GM23338 (cell line): ENCODE results near the gene NUP98.

Experiments
- CTCF ChIP-seq, 2 experiments: fragments of 200-600 bp in 1 of 2; sonication (generic) in 1 of 2; conservative IDR thresholded peaks; 2 replicates each; pipeline versions ENCODE4 v1.5.1 to v1.6.1; 2016 to 2017; ENCODE audit warnings: antibody characterized with exemption in 2 of 2, low read depth in 2 of 2, mild to moderate bottlenecking in 2 of 2, moderate library complexity in 1 of 2
- ETS1 ChIP-seq: IDR thresholded peaks from 2 replicates; pipeline ENCODE4 v1.6.1; 2016; ENCODE audit warnings: antibody characterized with exemption
- EZH2 ChIP-seq: fragments of 200-600 bp; sonication (generic); IDR thresholded peaks from one replicate; pipeline ENCODE4 v1.8.0; 2017; ENCODE audit warnings: antibody characterized with exemption, mild to moderate bottlenecking, low read depth; ENCODE audit not compliant: unreplicated experiment
- EZH2phosphoT487 ChIP-seq: fragments of 200-600 bp; sonication (generic); IDR thresholded peaks from one replicate; pipeline ENCODE4 v1.8.1; 2018; ENCODE audit warnings: antibody characterized with exemption; ENCODE audit not compliant: unreplicated experiment
- JUNB ChIP-seq: IDR thresholded peaks from one replicate; pipeline ENCODE4 v1.6.1; 2016; ENCODE audit warnings: antibody characterized with exemption; ENCODE audit not compliant: unreplicated experiment
- POLR2AphosphoS5 ChIP-seq: IDR thresholded peaks from 2 replicates; pipeline ENCODE4 v1.6.1; 2016; ENCODE audit warnings: antibody characterized with exemption, low read depth
- REST ChIP-seq: IDR thresholded peaks from one replicate; pipeline ENCODE4 v1.6.1; 2018; ENCODE audit warnings: antibody characterized with exemption; ENCODE audit not compliant: unreplicated experiment
- STAT1 ChIP-seq: IDR thresholded peaks from one replicate; pipeline ENCODE4 v1.6.1; 2016; ENCODE audit warnings: antibody characterized with exemption; ENCODE audit not compliant: unreplicated experiment
- ZNF114 ChIP-seq: fragments of 250-450 bp; sonication (Bioruptor Pico); IDR thresholded peaks from 2 replicates; pipeline ENCODE4 v1.5.0; 2020; ENCODE audit warnings: mild to moderate bottlenecking, moderate library complexity
- ZNF331 ChIP-seq: fragments of 250-450 bp; sonication (Bioruptor Pico); IDR thresholded peaks from 2 replicates; pipeline ENCODE4 v1.5.0; 2020; ENCODE audit warnings: low read depth, mild to moderate bottlenecking, moderate library complexity
- ZNF462 ChIP-seq: fragments of 250-450 bp; sonication (Bioruptor Pico); IDR thresholded peaks from 2 replicates; pipeline ENCODE4 v1.5.0; 2020; ENCODE audit warnings: mild to moderate bottlenecking, moderate library complexity

- TF ChIP-seq EZH2 (no peak), STAT1 (no peak), POLR2AphosphoS5 (no peak), CTCF (conservative IDR thresholded peaks at IDR 0.05; ENCODE audit: low read depth in 2 of 2) (no peak), EZH2phosphoT487 (no peak), REST (no peak), JUNB (no peak), ETS1 (no peak), ZNF114 (CRISPR knock-in tag) (no peak), ZNF331 (CRISPR knock-in tag) (no peak), ZNF462 (CRISPR knock-in tag) (no peak)
These were observed 41.1 kb upstream of the NUP98 start for GRCh38 chr11:3838504-3838903.
